Fibroblast of skin of left quadriceps (primary cell): ENCODE results near the gene CNNM3.
"Not testable (repeated sequence)": the region's sequence is repeated elsewhere in the genome, so short reads cannot be mapped to it uniquely, and the experiment has no call there.

Source experiments
- DNase-seq, 2 experiments: peaks; one replicate each; pipeline ENCODE4 v3.0.0-alpha.2; 2013; ENCODE audit warnings: low read depth in 2 of 2

The CNNM3 gene

GRCh38 chr2:96839875-96840850 lies 24.1 kb downstream of the CNNM3 start:
- DNase-seq = no peak

GRCh38 chr2:96841701-96842495 lies 25.8 kb downstream of the CNNM3 start:
- no peak for DNase-seq

- no peak for DNase-seq
These were observed 26.5 kb downstream of the CNNM3 start for GRCh38 chr2:96842600-96842999.

- DNase-seq = no peak
These were observed 27.6 kb downstream of the CNNM3 start, which contains the start of gene ANKRD23 for GRCh38 chr2:96843538-96844268. Gene ANKRD23 (minus strand): TSS chr2:96844021. CDS start chr2:96843992, 29 bp downstream.

- DNase-seq = no peak
These were observed 28.3 kb downstream of the CNNM3 start for GRCh38 chr2:96844405-96844808.

GRCh38 chr2:96846825-96847224 lies 30.8 kb downstream of the CNNM3 start:
- no peak for DNase-seq

GRCh38 chr2:96847586-96847985 lies 31.5 kb downstream of the CNNM3 start:
- DNase-seq = no peak

- no peak for DNase-seq
These were observed 32.2 kb downstream of the CNNM3 start for GRCh38 chr2:96848264-96848663.

GRCh38 chr2:96852667-96853066 lies 36.6 kb downstream of the CNNM3 start:
- DNase-seq = no peak

- no peak for DNase-seq
These were observed 37.3 kb downstream of the CNNM3 start for GRCh38 chr2:96853321-96853720.

- no peak for DNase-seq
These were observed 41.0 kb downstream of the CNNM3 start for GRCh38 chr2:96856776-96857666.

- peak; percentile 95 to 96 for DNase-seq
These were observed 41.8 kb downstream of the CNNM3 start, which contains the start of gene ANKRD39 for GRCh38 chr2:96857667-96858372. Gene ANKRD39 (minus strand): TSS chr2:96858016. CDS start chr2:96857987, 29 bp downstream.

- no peak for DNase-seq
These were observed 43.1 kb downstream of the CNNM3 start for GRCh38 chr2:96859099-96859649.

- DNase-seq = no peak
These were observed 43.6 kb downstream of the CNNM3 start for GRCh38 chr2:96859681-96860064.

- no peak for DNase-seq
These were observed 44.3 kb downstream of the CNNM3 start for GRCh38 chr2:96860065-96861029.

- no peak for DNase-seq
These were observed 45.0 kb downstream of the CNNM3 start for GRCh38 chr2:96861074-96861473.

GRCh38 chr2:96863056-96863455 lies 47.0 kb downstream of the CNNM3 start:
- DNase-seq = not testable (repeated sequence)

GRCh38 chr2:96863575-96864342 lies 47.7 kb downstream of the CNNM3 start:
- DNase-seq = no peak
